Measurements from ENCODE around the gene MINPP1.
"Not testable (repeated sequence)": the region's sequence is repeated elsewhere in the genome, so short reads cannot be mapped to it uniquely, and the experiment has no call there.

The MINPP1 gene

GRCh38 chr10:87504640-87505365, at the start of gene MINPP1:
Gene MINPP1, plus strand, starts transcription at chr10:87504893. Its CDS starts 23 bp downstream, at chr10:87504916.
- peaks cover 13% of the 10 kb centered on the region for H3K4me1 ChIP-seq (ENCODE audit: control insufficient read depth, insufficient read depth, low read length)

GRCh38 chr10:87456586-87457220, 48.0 kb upstream of the MINPP1 start:
- H3K4me1 ChIP-seq (ENCODE audit: control insufficient read depth, insufficient read depth, low read length); H3K4me3 ChIP-seq (ENCODE audit: low read length); H3K9ac ChIP-seq (ENCODE audit: low read length); H3K36me3 ChIP-seq (ENCODE audit: control insufficient read depth, insufficient read depth, low read length); H3K27me3 ChIP-seq (ENCODE audit: control insufficient read depth, insufficient read depth, low read length); H3K27ac ChIP-seq (ENCODE audit: low read depth, low read length): not testable (repeated sequence)

More at GRCh38 chr10:87504640-87505365, at the start of gene MINPP1:
- peaks cover 4% of the 10 kb centered on the region for H3K36me3 ChIP-seq (ENCODE audit: control insufficient read depth, insufficient read depth, low read length)
- no peaks in the 10 kb centered on the region for H3K27me3 ChIP-seq (ENCODE audit: control insufficient read depth, insufficient read depth, low read length)
- H3K27ac ChIP-seq (ENCODE audit: low read depth, low read length): peak within 1 kb of the TSS; percentile 84
- H3K4me3 ChIP-seq (ENCODE audit: low read length): peak within 1 kb of the TSS; percentile 99
- H3K9ac ChIP-seq (ENCODE audit: low read length): peak within 1 kb of the TSS; percentile 29

- not testable (repeated sequence) for H3K4me1 ChIP-seq (ENCODE audit: control insufficient read depth, insufficient read depth, low read length); H3K36me3 ChIP-seq (ENCODE audit: control insufficient read depth, insufficient read depth, low read length); H3K27ac ChIP-seq (ENCODE audit: low read depth, low read length); H3K27me3 ChIP-seq (ENCODE audit: control insufficient read depth, insufficient read depth, low read length); H3K9ac ChIP-seq (ENCODE audit: low read length); H3K4me3 ChIP-seq (ENCODE audit: low read length)
Measured at GRCh38 chr10:87461751-87462150, 42.9 kb upstream of the MINPP1 start.

GRCh38 chr10:87466849-87467248, 37.8 kb upstream of the MINPP1 start:
- not testable (repeated sequence) for H3K4me1 ChIP-seq (ENCODE audit: control insufficient read depth, insufficient read depth, low read length); H3K36me3 ChIP-seq (ENCODE audit: control insufficient read depth, insufficient read depth, low read length); H3K9ac ChIP-seq (ENCODE audit: low read length); H3K27ac ChIP-seq (ENCODE audit: low read depth, low read length); H3K4me3 ChIP-seq (ENCODE audit: low read length); H3K27me3 ChIP-seq (ENCODE audit: control insufficient read depth, insufficient read depth, low read length)

DNA sequence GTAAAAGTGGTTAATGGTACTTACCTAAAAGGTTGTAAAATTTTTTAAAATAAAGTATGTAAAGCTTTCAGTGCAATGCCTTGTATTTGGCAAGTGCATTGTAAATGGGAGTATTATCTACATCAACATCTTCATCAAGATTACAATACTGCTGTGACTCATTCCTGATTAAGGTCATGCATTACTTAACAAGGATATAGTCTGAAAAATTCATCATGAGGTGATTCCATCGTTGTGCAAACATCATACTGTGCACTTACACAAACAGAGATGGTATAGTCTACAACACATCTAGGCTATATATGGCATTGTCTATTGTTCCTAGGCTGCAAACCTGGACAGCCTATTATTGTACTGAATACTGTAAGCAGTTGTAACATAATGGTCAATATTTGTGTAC, 16.0 kb upstream of the MINPP1 start:
- H3K4me1 ChIP-seq (ENCODE audit: control insufficient read depth, insufficient read depth, low read length); H3K4me3 ChIP-seq (ENCODE audit: low read length); H3K27ac ChIP-seq (ENCODE audit: low read depth, low read length); H3K27me3 ChIP-seq (ENCODE audit: control insufficient read depth, insufficient read depth, low read length); H3K9ac ChIP-seq (ENCODE audit: low read length); H3K36me3 ChIP-seq (ENCODE audit: control insufficient read depth, insufficient read depth, low read length): not testable (repeated sequence)

DNA sequence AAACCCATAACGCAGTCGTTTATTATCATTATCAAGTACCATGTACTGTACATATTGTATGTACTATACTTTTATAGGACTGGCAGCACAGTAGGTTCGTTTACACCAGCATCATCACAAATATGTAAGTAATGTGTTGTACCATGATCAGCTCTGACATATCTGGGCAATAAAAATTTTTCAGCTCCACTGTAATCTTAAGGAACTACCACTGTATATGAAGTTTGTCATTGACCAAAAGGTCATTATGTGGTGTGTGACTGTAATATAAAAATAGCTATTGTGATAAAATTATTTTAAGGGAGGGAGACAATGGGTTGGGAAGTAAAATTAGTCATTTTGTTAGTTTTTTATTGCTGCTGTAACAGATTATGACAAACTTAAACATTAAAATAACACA, 14.4 kb upstream of the MINPP1 start:
- not testable (repeated sequence) for H3K36me3 ChIP-seq (ENCODE audit: control insufficient read depth, insufficient read depth, low read length); H3K27ac ChIP-seq (ENCODE audit: low read depth, low read length); H3K27me3 ChIP-seq (ENCODE audit: control insufficient read depth, insufficient read depth, low read length); H3K4me3 ChIP-seq (ENCODE audit: low read length); H3K4me1 ChIP-seq (ENCODE audit: control insufficient read depth, insufficient read depth, low read length); H3K9ac ChIP-seq (ENCODE audit: low read length)

- H3K9ac ChIP-seq (ENCODE audit: low read length); H3K4me3 ChIP-seq (ENCODE audit: low read length); H3K36me3 ChIP-seq (ENCODE audit: control insufficient read depth, insufficient read depth, low read length); H3K4me1 ChIP-seq (ENCODE audit: control insufficient read depth, insufficient read depth, low read length); H3K27ac ChIP-seq (ENCODE audit: low read depth, low read length); H3K27me3 ChIP-seq (ENCODE audit: control insufficient read depth, insufficient read depth, low read length): not testable (repeated sequence)
Measured at GRCh38 chr10:87492450-87492849, 12.2 kb upstream of the MINPP1 start.

- H3K27me3 ChIP-seq (ENCODE audit: control insufficient read depth, insufficient read depth, low read length); H3K4me3 ChIP-seq (ENCODE audit: low read length); H3K27ac ChIP-seq (ENCODE audit: low read depth, low read length); H3K36me3 ChIP-seq (ENCODE audit: control insufficient read depth, insufficient read depth, low read length); H3K9ac ChIP-seq (ENCODE audit: low read length); H3K4me1 ChIP-seq (ENCODE audit: control insufficient read depth, insufficient read depth, low read length): not testable (repeated sequence)
Measured at GRCh38 chr10:87495446-87495845, 9.2 kb upstream of the MINPP1 start.

- not testable (repeated sequence) for H3K36me3 ChIP-seq (ENCODE audit: control insufficient read depth, insufficient read depth, low read length); H3K27me3 ChIP-seq (ENCODE audit: control insufficient read depth, insufficient read depth, low read length); H3K4me3 ChIP-seq (ENCODE audit: low read length); H3K4me1 ChIP-seq (ENCODE audit: control insufficient read depth, insufficient read depth, low read length); H3K9ac ChIP-seq (ENCODE audit: low read length); H3K27ac ChIP-seq (ENCODE audit: low read depth, low read length)
Measured at GRCh38 chr10:87497386-87497785, 7.3 kb upstream of the MINPP1 start.

DNA sequence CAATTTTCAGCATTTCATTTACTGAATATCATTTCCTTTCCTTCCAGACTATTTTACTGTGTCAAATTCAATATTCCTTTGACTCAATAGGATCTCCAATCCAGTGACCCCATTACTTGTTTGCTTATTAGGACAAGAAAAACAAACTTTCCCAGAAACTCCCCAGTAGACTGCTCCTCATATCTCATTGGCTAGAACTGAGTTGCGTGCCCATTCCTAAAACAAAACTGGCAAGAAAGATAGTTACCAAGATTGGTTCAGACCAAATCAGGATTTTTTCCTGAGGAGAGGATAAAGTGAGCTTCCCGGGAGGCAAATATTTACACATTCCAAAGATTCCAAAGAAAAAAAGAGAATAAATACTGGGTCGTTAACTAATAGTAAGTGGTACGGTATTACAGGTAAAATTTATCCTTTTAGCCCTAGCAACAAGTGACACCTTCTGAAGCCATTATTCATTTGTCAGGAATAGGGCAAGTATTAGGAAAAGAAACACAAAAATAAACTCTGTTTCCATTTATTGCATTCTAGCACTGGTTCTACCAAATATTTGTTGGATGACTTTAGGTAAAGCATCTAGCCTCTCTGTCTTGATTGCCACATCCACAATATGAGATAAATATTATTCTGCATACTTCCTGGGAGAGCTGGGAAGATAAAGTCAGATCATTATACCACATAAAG, 6.4 kb upstream of the MINPP1 start:
- not testable (repeated sequence) for H3K36me3 ChIP-seq (ENCODE audit: control insufficient read depth, insufficient read depth, low read length); H3K27ac ChIP-seq (ENCODE audit: low read depth, low read length)

DNA sequence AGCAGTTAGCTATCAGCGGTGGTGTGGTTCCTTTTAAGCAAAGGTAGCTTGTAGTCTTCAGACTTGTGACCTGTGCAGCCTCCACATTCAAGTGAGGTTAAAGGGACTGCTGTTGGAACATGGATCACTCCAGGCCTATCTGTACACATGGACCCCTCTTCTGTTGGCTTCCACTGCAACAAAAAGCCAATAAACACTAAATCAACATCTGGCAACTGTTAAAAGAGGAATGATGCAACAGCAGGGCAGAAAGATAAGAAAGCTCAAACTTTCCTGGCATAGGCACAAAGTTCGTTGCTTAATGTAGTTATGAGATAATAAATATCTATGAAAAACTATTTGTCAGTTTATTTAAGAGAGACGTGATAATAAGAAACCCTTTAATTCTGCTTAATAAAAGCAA, 4.0 kb upstream of the MINPP1 start:
- Histone ChIP-seq H3K27me3 (ENCODE audit: control insufficient read depth, insufficient read depth, low read length) (no peaks in the 10 kb centered on the region), H3K9ac (ENCODE audit: low read length) (no peak overlapping the region), H3K27ac (ENCODE audit: low read depth, low read length) (no peak overlapping the region), H3K4me3 (ENCODE audit: low read length) (no peak overlapping the region), H3K4me1 (ENCODE audit: control insufficient read depth, insufficient read depth, low read length) (no peaks in the 10 kb centered on the region), H3K36me3 (ENCODE audit: control insufficient read depth, insufficient read depth, low read length) (peaks cover 2% of the 10 kb centered on the region)

More for the DNA sequence above, 6.4 kb upstream of the MINPP1 start:
- H3K27me3 ChIP-seq (ENCODE audit: control insufficient read depth, insufficient read depth, low read length); H3K4me3 ChIP-seq (ENCODE audit: low read length); H3K4me1 ChIP-seq (ENCODE audit: control insufficient read depth, insufficient read depth, low read length); H3K9ac ChIP-seq (ENCODE audit: low read length): not testable (repeated sequence)

GRCh38 chr10:87503401-87503800, 1.3 kb upstream of the MINPP1 start:
- Histone ChIP-seq H3K36me3 (ENCODE audit: control insufficient read depth, insufficient read depth, low read length) (peaks cover 2% of the 10 kb centered on the region), H3K27ac (ENCODE audit: low read depth, low read length) (no peak overlapping the region), H3K27me3 (ENCODE audit: control insufficient read depth, insufficient read depth, low read length) (no peaks in the 10 kb centered on the region), H3K9ac (ENCODE audit: low read length) (no peak overlapping the region), H3K4me1 (ENCODE audit: control insufficient read depth, insufficient read depth, low read length) (peaks cover 13% of the 10 kb centered on the region), H3K4me3 (ENCODE audit: low read length) (no peak overlapping the region)

All from rectal smooth muscle tissue (tissue), 1 donor.